IPS DF 4.7 (cell line): ENCODE results near the gene SLC45A2.
"Not testable (repeated sequence)": the region's sequence is repeated elsewhere in the genome, so short reads cannot be mapped to it uniquely, and the experiment has no call there.

Experiments used
- DNase-seq: peaks from one replicate; pipeline ENCODE4 v3.0.0-alpha.2; 2013; ENCODE audit warnings: low spot score; ENCODE audit errors: extremely low read depth

Gene SLC45A2

GRCh38 chr5:33984671-33985124 lies at the start of gene SLC45A2:
Gene SLC45A2 (minus strand): TSS chr5:33984693. CDS start chr5:33984583, 110 bp downstream.
- no peak for DNase-seq

GRCh38 chr5:34031966-34032365 lies 47.5 kb upstream of the SLC45A2 start:
- no peak for DNase-seq

- DNase-seq = no peak
Observed at GRCh38 chr5:34031117-34031516, 46.6 kb upstream of the SLC45A2 start.

GRCh38 chr5:34030585-34030984 lies 46.1 kb upstream of the SLC45A2 start:
- DNase-seq = not testable (repeated sequence)

GRCh38 chr5:34030048-34030447 lies 45.6 kb upstream of the SLC45A2 start:
- no peak for DNase-seq

GRCh38 chr5:34028349-34028748 lies 43.9 kb upstream of the SLC45A2 start:
- no peak for DNase-seq

GRCh38 chr5:34026089-34026761 lies 41.7 kb upstream of the SLC45A2 start:
- DNase-seq = no peak

GRCh38 chr5:34022121-34022705 lies 37.7 kb upstream of the SLC45A2 start:
- DNase-seq = no peak

GRCh38 chr5:34021334-34021733 lies 36.8 kb upstream of the SLC45A2 start:
- DNase-seq = no peak

GRCh38 chr5:34020726-34021125 lies 36.2 kb upstream of the SLC45A2 start:
- no peak for DNase-seq

GRCh38 chr5:34017254-34017653 lies 32.8 kb upstream of the SLC45A2 start:
- no peak for DNase-seq

GRCh38 chr5:34016750-34017149 lies 32.3 kb upstream of the SLC45A2 start:
- DNase-seq = no peak

- no peak for DNase-seq
Observed at GRCh38 chr5:34016222-34016621, 31.7 kb upstream of the SLC45A2 start.

- no peak for DNase-seq
Observed at GRCh38 chr5:34015120-34015822, 30.8 kb upstream of the SLC45A2 start.

GRCh38 chr5:34014626-34015025 lies 30.1 kb upstream of the SLC45A2 start:
- DNase-seq = no peak

GRCh38 chr5:34013547-34013946 lies 29.1 kb upstream of the SLC45A2 start:
- no peak for DNase-seq

- DNase-seq = no peak
Observed at GRCh38 chr5:34012791-34013190, 28.3 kb upstream of the SLC45A2 start.

GRCh38 chr5:34011536-34011935 lies 27.0 kb upstream of the SLC45A2 start:
- no peak for DNase-seq

GRCh38 chr5:34010146-34010545 lies 25.7 kb upstream of the SLC45A2 start:
- DNase-seq = not testable (repeated sequence)

- no peak for DNase-seq
Observed at GRCh38 chr5:34009610-34010009, 25.1 kb upstream of the SLC45A2 start.

- DNase-seq = no peak
Observed at GRCh38 chr5:34008802-34009201, 24.3 kb upstream of the SLC45A2 start.
